Heart left ventricle (tissue), 16 donors: ENCODE data around the gene PRKAG2. TPM values are rescaled to one million over a fixed set of nuclear protein-coding genes. Genes with fewer than 3 reads are reported as not detected.

ENCODE experiments used
- ATAC-seq, 4 donors: fragments of 200-7000 bp; cut with Tn5 transposase; one replicate each; pipeline ENCODE4 v1.9.1; 2020 to 2022; ENCODE audit warnings: moderate library complexity in 4 of 4, mild to moderate bottlenecking in 3 of 4, moderate number of reproducible peaks in 1 of 4
- DNase-seq, 5 donors: peaks; one replicate each; pipeline ENCODE4 v3.0.0-alpha.2; 2020
- H3K27ac ChIP-seq, 12 donors: fragments of 200-600 bp; sonication (generic) in 4 of 12; one replicate each; pipeline versions ENCODE4 v1.5.0 to v1.8.0; 2016 to 2022; ENCODE audit warnings: mild to moderate bottlenecking in 2 of 12
- H3K27me3 ChIP-seq, 9 donors: fragments of 200-600 bp; sonication (generic) in 2 of 9; one replicate each; pipeline versions ENCODE4 v1.5.1 to v1.8.0; 2016 to 2022; ENCODE audit warnings: mild to moderate bottlenecking in 3 of 9
- H3K36me3 ChIP-seq, 9 donors: fragments of 200-600 bp; sonication (generic) in 2 of 9; one replicate each; pipeline versions ENCODE4 v1.5.0 to v1.8.0; 2018 to 2022; ENCODE audit warnings: mild to moderate bottlenecking in 2 of 9
- H3K4me1 ChIP-seq, 12 donors: fragments of 200-600 bp; sonication (generic) in 4 of 12; one replicate each; pipeline versions ENCODE4 v1.5.0 to v1.8.0; 2016 to 2022; ENCODE audit warnings: mild to moderate bottlenecking in 3 of 12
- H3K4me3 ChIP-seq, 12 donors: fragments of 200-600 bp; sonication (generic) in 4 of 12; one replicate each; pipeline versions ENCODE4 v1.5.0 to v1.8.0; 2017 to 2022; ENCODE audit warnings: mild to moderate bottlenecking in 9 of 12, moderate library complexity in 4 of 12
- H3K9me3 ChIP-seq, 12 donors: fragments of 200-600 bp; sonication (generic) in 4 of 12; one replicate each; pipeline versions ENCODE4 v1.5.0 to v1.8.0; 2016 to 2022; ENCODE audit warnings: mild to moderate bottlenecking in 1 of 12
- CTCF ChIP-seq, 12 donors: fragments of 200-600 bp; sonication (generic) in 4 of 12; IDR thresholded peaks; one replicate each; pipeline versions ENCODE4 v1.5.0 to v1.8.0; 2018 to 2022; ENCODE audit warnings: antibody characterized with exemption in 12 of 12, mild to moderate bottlenecking in 5 of 12
- POLR2A ChIP-seq, 2 donors: fragments of 450-650 bp; IDR thresholded peaks; one replicate each; pipeline ENCODE4 v1.6.1; 2017; ENCODE audit warnings: antibody characterized with exemption in 2 of 2, mild to moderate bottlenecking in 2 of 2, moderate library complexity in 2 of 2
- WGBS, 4 donors: extraction: QIAGEN DNeasy Blood & Tissue Kit in 2 of 4; methylation state at CpG; one replicate each; pipeline versions ENCODE4 v1.1.5 to v1.1.7; 2013 to 2018; 5-methylcytosine and 5-hydroxymethylcytosine counted together
- intact Hi-C, 10 donors: fragments of 100-400 bp; cut with DNase I; formaldehyde crosslinking; loops; one replicate each; pipeline versions ENCODE4 v1.11.1 to v1.14.2; 2022
- polyA plus RNA-seq, 2 donors: library from polyadenylated mRNA; stranded (reverse); fragments of 200-250 nt; gene quantifications; one replicate each; pipeline ENCODE4 v1.2.3, GENCODE V29; 2013
- total RNA-seq, 9 donors: library from RNA; depleted of rRNA in 2 of 9; stranded (reverse); fragments of >200 nt in 2 of 9; fragmentation: NEBNext Ultra II Directional in 3 of 9; extraction: Animal tissue kit (Norgen Biotek cat#: 25700) in 3 of 9; gene quantifications; one replicate each; pipeline versions ENCODE4 v1.1.0 to v1.2.4, GENCODE V29; 2016 to 2023
- donor health status: ischemic (EF 13 %, LVEDD 7.1; RV severe dilation, severe dysfunction).
- donor health status: healthy with polysubstance abuse.
- donor health status: DM: no; HTN: yes; CAD: no.
- donor health status: DM: no; HTN: no; CAD: no.
- donor health status: ischemic (EF 25% LVEDD 6.9; RV normal size, moderate dysfunction).
- donor health status: ischemic (EF 25% LVEDD 5.7; RV mildly dilated, moderate dysfunction).
- donor health status: healthy.
- donor health status: DM: yes; HTN: yes; CAD: no.
- donor health status: ischemic (EF 35%, LVEDD 5.7; RV mildly dilated, moderate dysfunction).
- donor health status: nonischemic (EF 11% LVEDD 7.7; RV severe dilation, severe dysfunction).
- donor health status: DM: yes; HTN: yes; CAD: no.
- donor health status: PGD.
- donor health status: ischemic (EF 29% LVEDD 5.4; RV normal size, mild dysfunction).
- donor health status: nonischemic (EF 23%, LVEDD 6.1; RV moderate dilation, normal function).

The PRKAG2 gene
- total and polyA plus RNA-seq, 11 donors: 50.2 to 179 (median 108) TPM

- Histone ChIP-seq H3K27ac (peak overlapping the region in 1 of 12 donors; percentile 4), H3K36me3 (peaks cover 0 to 13% (median 5%) of the 10 kb centered on the region in 9 donors), H3K27me3 (no peaks in the 10 kb centered on the region), H3K4me1 (peaks cover 0 to 25% (median 5%) of the 10 kb centered on the region in 12 donors), H3K9me3 (no peaks in the 10 kb centered on the region), H3K4me3 (no peak overlapping the region)
- peak in 1 of 4 donors; percentile 48 for ATAC-seq
- TF ChIP-seq CTCF (IDR thresholded peaks at IDR 0.05): no peak
- no peak for TF ChIP-seq POLR2A (IDR thresholded peaks at IDR 0.05)
- no peak for DNase-seq
- intact Hi-C loops: no loop called here
- 61 to 69% (median 64%) methylated on average over 14 of the region's 14 CpGs for WGBS, 4 donors
Observed at GRCh38 chr7:151586531-151587260, 290.2 kb downstream of the PRKAG2 start.

DNA sequence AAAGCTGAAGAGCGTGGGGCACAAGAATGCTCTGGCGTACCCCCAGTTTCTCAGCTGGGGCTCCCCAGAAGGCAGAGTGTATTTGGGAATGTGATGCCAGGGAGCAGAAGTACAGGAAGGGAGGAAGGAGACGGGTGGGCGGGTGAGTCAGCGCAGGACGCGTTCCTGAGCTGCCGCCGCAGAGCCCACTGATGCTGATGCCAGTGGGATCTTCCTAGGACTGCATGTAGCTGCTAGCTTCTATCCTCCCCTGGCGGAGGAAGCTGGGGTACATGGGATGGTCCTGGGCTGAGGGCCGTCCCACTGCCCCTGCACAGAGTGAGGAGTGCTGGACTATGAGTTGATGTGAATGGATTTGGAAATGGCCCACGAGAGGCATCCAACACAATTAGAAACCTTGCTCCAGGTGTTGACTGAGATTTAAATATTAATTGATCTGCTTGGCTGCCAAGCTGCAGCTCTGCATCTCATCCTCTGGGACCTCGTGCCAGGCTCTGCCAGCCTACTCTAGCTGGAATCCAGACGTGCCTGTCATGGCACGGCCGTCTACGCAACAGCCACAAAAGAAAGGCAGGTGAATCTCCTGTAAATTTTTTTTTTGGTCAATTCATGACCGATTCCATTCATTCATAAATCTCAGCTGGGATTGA lies 291.0 kb downstream of the PRKAG2 start:
- Histone ChIP-seq H3K4me1 (peaks cover 0 to 21% (median 5%) of the 10 kb centered on the region in 12 donors), H3K36me3 (peaks cover 0 to 12% (median 4%) of the 10 kb centered on the region in 9 donors), H3K27me3 (no peaks in the 10 kb centered on the region), H3K9me3 (no peaks in the 10 kb centered on the region), H3K4me3 (no peak overlapping the region), H3K27ac (no peak overlapping the region)
- no peak for DNase-seq
- WGBS, 4 donors: 68 to 80% (median 73%) methylated on average over 18 of the region's 18 CpGs
- intact Hi-C loops: no loop called here
- ATAC-seq: peak in 3 of 4 donors; percentile 16 to 40 (median 25)
- no peak for TF ChIP-seq POLR2A (IDR thresholded peaks at IDR 0.05)
- no peak for TF ChIP-seq CTCF (IDR thresholded peaks at IDR 0.05)

- WGBS, 4 donors: 88 to 94% (median 93%) methylated on average over 8 of the region's 8 CpGs
- Histone ChIP-seq H3K4me3 (no peak overlapping the region), H3K27ac (no peak overlapping the region), H3K36me3 (peaks cover 0 to 12% (median 4%) of the 10 kb centered on the region in 9 donors), H3K9me3 (peaks cover 0 to 15% (median 4%) of the 10 kb centered on the region in 12 donors), H3K27me3 (no peaks in the 10 kb centered on the region), H3K4me1 (peaks cover 0 to 14% (median 4%) of the 10 kb centered on the region in 12 donors)
- intact Hi-C loops: no loop called here
- no peak for ATAC-seq
- DNase-seq: no peak
- TF ChIP-seq POLR2A (IDR thresholded peaks at IDR 0.05) (no peak), CTCF (IDR thresholded peaks at IDR 0.05) (no peak)
Observed at GRCh38 chr7:151581741-151582140, 295.2 kb downstream of the PRKAG2 start.

GRCh38 chr7:151579644-151580043 lies 297.3 kb downstream of the PRKAG2 start:
- ATAC-seq (no peak), DNase-seq (no peak)
- Histone ChIP-seq H3K27ac (no peak overlapping the region), H3K4me3 (no peak overlapping the region), H3K4me1 (no peaks in the 10 kb centered on the region), H3K9me3 (peaks cover 0 to 15% (median 4%) of the 10 kb centered on the region in 12 donors), H3K27me3 (no peaks in the 10 kb centered on the region), H3K36me3 (peaks cover 0 to 15% (median 6%) of the 10 kb centered on the region in 9 donors)
- 94 to 98% (median 96%) methylated on average over 2 of the region's 2 CpGs for WGBS, 4 donors
- TF ChIP-seq POLR2A (IDR thresholded peaks at IDR 0.05): no peak
- no peak for TF ChIP-seq CTCF (IDR thresholded peaks at IDR 0.05)
- intact Hi-C loops: loop anchor here in 2 of 10 donors (10.0 kb wide), 2 partner anchors 55 to 125 kb away; no protein-coding TSS in a partner anchor
